ENCODE data around the gene FBXW5.
A peak's percentile ranks its signal among the peaks of the same experiment; 100 is the strongest.

Gene FBXW5

GRCh38 chr9:136960212-136960937 lies 15.8 kb upstream of the FBXW5 start:
- no peak for DNase-seq

- DNase-seq = no peak
Observed at GRCh38 chr9:136958898-136959850, 14.6 kb upstream of the FBXW5 start.

- no peak for DNase-seq
Observed at GRCh38 chr9:136958473-136958872, 13.9 kb upstream of the FBXW5 start.

- no peak for DNase-seq
Observed at GRCh38 chr9:136957901-136958300, 13.4 kb upstream of the FBXW5 start.

DNA sequence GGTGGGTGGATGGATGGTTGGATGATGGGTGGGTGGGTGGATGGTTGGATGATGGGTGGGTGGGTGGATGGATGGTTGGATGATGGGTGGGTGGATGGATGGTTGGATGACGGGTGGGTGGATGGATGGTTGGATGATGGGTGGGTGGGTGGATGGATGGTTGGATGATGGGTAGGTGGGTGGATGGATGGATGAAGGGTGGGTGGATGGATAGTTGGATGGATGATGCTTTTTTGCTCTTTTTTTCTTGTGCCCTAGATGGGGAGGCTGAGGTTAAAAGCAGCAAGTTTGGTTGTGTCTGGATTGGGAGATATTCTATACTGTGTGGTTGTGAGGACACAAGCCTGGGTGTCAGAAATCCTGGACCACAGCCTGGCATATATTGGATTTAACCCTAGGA lies 12.9 kb upstream of the FBXW5 start:
- no peak for DNase-seq

DNA sequence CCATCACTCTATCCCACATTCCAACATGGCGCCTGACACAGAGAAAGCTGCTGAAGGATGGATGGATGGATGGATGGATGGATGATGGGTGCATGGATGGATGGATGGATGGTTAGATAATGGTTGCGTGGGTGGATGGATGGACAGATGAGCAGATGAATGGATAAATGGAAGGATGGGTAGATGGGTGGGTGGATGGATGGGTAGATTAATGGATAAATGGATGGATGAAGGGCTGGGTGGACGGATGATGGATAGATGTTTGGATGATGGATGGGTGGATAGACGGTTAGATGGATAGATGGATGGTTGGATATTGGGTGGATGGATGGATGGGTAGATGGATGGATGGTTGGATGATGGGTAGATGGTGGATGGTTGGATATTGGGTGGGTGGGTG lies 12.1 kb upstream of the FBXW5 start:
- DNase-seq = no peak

DNA sequence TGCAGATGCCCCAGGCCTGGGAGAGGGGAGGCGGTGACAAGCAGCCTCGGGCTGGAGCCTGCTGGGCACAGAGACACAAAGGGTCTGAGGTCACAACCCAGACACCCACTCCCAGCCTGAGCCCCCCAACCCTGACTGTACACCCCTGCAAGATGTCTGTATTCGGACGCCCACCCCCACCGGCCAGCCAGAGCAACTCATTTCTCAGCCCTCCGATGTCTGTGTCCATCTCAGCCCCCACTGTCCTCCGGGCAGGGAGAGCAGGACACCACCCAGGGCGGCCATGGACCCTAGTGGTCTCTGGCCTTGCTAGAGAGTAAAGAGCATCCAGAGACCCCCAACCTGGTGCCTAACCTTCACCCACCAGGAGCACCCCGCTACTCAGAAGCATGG lies 11.4 kb upstream of the FBXW5 start:
- DNase-seq = no peak

- DNase-seq = no peak
Observed at GRCh38 chr9:136955202-136955942, 10.8 kb upstream of the FBXW5 start.

DNA sequence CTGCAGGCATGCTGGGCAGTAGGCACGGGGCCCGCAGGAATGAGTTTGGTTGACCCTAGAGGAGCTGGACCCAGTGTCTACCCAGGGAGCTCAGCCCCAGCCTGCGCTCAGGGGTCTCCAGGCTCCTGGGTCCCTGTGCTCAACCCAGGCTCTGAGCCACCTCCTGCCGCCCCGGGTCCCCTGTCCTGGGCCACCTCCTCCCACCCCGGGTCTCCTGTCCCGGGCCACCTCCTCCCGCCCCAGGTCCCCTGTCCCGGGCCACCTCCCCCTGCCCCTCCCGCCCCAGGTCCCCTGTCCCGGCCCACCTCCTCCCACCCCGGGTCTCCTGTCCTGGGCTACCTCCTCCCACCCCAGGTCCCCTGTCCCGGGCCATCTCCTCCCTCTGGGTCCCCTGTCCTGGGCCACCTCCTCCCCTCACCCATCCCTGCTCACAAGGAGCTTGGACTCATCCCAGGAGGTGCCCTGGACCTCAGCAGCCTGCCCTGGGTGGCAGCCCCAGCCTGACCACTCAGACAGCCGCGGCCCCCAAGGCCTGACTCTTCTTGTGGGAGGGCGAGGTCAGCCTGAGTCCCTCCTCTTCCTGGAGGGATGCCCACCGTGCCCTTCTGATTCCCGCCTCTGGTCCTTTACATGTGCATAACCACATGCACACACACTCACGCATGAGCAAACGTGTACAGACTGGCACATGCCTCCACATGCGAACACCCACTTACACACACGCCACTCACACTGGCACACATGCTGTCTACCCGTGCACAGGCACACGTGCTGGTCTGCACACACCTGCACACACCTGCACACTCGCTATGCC lies 9.9 kb upstream of the FBXW5 start:
- DNase-seq = no peak

- no peak for DNase-seq
Observed at GRCh38 chr9:136953771-136954269, 9.3 kb upstream of the FBXW5 start.

DNA sequence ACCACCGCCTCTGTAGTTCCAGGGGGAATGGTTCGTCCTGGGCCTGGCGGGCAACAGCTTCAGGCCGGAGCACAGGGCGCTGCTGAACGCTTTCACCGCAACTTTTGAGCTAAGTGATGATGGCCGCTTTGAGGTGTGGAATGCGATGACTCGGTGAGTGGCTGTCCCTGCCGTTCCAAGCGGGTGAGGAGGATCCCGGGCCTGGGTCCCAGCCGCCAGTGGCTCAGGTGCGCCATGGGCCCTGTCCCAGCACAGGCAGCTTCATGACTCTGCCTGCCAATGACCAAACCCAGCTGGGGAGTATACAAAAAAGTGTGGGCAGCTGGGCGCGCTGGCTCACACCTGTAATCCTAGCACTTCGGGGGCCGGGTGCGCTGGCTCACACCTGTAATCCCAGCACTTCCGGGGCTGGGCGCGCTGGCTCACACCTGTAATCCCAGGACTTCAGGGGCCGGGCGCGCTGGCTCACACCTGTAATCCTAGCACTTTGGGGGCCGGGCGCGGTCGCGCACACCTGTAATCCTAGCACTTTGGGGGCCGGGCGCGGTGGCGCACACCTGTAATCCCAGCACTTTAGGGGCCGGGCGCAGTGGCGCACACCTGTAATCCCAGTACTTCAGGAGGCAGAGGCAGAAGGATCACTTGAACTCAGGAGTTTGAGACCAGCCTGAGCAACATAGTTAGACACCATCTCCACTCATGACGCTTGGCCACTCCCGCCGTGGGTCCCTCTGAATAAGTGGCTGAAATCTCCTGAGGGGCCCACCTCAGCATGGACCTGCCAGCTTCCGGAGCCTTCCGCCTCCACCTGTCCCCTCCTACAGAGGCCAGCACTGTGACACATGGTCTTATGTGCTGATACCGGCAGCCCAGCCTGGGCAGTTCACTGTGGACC lies 8.6 kb upstream of the FBXW5 start:
- DNase-seq = no peak

- DNase-seq = no peak
Observed at GRCh38 chr9:136952321-136952850, 7.8 kb upstream of the FBXW5 start.

DNA sequence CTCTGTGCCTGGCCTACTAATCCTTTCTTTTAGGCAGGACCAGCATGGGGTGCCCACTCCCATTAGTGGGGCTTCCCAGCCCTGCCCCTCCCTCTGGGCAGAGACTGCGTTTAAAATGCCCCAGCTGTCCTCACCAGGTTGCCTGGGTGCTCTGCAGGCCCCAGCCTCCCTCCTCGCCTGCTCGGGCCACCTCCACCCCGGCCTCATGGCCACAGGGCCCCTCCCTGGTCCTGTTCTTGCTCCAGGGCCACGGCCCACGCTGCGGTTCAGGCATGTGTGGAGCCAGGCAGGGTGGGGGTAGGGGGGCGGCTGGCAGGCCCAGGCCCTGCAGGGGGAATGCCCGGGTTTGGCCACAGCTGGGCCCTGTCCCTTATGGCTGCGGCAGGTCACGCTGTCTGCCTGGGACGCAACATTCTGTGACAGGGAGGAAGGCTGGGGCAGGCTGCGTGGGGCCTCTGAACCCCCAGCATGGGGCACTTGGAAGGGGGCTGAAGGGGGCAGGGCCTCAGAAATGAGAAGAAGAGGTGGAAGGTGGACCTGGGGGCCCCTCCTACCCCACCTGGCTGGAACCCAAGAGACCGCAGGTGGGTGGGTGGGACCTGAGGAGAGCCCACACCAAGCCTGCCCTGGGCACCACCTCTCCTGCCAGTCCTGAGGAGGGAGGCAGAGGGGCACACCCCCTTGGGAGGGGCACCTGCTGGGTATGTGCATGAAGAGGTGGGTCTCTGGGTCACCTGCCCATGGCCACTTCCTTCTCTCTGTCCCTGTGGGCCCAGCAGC lies 7.2 kb upstream of the FBXW5 start, which contains the start of gene LCN12:
Gene LCN12, plus strand, starts transcription at position 733 of the 780 bp plus-strand sequence. CDS start 55 bp downstream, outside the sequence.
- no peak for DNase-seq

DNA sequence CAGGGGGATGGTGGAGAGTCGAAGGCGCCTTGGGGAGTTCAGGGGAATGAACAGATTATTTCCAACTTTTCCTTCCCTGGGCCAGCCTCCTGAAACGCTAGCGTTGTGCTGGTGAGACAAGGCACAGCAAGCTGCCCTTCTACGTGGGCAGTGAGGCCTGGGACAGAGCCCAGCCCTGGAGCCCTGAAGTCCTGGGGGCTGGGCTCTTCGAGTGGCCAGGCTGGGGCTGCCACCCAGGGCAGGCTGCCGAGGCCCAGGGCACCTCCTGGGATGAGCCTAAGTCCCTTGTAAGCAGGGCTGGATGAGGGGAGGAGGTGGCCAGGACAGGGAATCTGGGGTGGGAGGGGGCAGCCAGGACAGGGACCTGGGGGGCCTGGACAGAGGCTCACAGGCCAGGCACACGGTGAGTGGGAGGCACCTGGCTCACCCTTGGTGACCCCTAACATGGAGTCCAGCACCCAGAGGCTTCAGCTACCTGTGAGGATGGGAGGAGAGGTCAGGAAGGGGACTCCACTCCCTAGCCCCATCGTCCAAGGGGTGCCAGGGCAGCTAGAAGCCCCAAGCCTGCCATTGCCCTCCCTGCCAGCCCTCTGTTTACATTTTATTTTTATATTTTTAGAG lies 6.2 kb upstream of the FBXW5 start:
- no peak for DNase-seq

DNA sequence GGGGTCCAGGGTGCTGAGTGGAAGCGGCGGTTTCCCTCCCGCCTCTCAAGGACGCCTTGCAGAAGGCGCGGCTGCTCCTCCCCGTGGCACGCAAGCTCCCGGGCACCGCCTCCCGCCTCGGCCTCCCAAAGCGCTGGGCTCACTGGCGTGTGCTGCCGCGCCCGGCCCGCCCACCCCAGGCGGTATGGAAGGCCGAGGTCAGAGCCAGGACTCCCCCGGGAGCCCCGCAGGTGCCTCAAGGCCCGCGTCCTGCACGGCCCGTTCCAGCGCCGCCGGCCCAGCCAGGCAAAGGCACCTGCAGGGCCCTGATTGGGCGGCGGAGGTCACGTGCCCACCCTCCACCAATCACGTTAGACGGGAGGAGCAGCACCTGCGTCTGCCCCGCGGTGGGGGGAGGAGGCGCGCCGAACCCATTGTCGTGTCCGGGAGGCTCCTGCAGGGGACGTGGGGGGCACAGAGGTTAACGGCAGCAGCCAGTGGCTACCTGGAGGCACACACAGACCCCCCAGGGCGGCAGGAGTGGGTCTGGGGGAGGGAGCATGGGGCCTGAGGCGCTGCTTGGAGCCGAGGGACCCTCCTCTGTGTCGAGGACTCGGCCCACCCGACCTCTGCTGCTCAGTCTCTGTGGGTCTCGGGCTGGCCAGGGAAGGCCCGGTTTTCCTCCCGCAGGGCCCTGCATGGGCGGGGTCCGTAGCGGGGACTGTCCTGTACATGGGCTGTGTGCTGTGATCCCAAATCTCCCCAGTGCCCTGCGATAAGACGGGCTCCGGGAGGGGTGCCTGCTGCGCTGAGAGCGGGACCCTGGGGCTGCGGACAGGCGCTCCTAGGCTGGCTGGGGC lies 5.5 kb upstream of the FBXW5 start:
- peak; percentile 84 for DNase-seq

DNA sequence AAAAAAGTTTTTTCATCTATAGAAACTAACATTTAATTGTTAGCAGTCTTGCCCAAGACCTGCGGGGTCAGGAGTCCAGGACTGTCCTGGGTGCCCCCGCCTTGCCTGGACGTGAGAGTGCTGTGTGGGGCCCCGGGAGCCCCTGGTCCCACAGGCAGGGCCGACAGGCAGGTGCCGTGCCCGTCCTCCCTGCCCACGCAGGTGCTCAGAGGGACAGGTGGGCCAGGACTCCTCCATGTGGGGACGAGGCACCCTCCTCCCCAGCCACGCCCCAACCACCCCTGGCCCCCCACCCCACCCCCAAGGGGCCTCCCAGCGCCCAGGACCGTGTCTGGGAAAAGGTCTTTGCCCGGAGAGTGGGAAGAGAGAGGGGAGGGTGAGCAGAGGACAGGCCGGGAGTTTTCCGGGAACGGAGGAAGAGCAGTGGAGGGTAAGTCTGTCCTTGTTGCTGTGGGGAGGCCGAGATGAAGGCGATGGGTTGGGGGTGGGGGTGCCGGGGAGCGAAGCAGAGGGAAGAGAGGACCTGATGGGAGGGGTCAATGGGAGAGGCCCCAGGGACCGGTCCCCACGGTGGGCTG lies 4.8 kb upstream of the FBXW5 start:
- DNase-seq = no peak

DNA sequence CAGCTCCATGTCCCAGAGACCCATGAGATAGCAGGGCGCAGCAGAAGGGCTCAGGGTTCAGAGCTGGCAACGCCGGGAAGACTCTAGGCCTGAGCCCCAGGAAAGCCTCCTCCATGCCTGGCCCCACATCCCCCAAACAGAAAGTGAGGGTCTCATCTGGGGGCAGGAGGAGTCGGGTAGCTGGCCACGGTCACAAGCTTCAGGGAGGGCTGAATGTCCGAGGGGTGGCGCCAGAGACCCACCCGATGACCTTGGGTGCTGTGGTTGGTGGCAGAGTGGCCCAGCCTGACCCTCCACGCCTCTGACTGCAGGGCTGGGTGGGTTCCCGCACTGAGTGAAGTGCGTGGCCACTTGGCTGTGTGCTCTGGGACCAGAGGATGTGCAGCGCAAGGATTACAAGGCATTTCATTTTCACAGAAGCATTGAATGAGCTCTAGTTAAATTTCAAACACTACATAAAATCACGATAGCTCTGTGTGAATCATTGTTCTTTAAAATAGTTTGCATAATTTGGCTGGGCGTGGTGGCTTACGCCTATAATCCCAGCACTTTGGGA lies 3.5 kb upstream of the FBXW5 start:
- DNase-seq = no peak

Measured in kidney glomerular epithelial cell (primary cell).